ENCODE results near the gene TMEM106C. TPM values are rescaled to one million over a fixed set of nuclear protein-coding genes. Genes with fewer than 3 reads are reported as not detected.

The TMEM106C gene
- total and polyA plus RNA-seq, 2 of the 13 experiments (the other 11 are each of a cell fraction or from before 2014, with no cell fraction given), result 132 to 192 TPM

DNA sequence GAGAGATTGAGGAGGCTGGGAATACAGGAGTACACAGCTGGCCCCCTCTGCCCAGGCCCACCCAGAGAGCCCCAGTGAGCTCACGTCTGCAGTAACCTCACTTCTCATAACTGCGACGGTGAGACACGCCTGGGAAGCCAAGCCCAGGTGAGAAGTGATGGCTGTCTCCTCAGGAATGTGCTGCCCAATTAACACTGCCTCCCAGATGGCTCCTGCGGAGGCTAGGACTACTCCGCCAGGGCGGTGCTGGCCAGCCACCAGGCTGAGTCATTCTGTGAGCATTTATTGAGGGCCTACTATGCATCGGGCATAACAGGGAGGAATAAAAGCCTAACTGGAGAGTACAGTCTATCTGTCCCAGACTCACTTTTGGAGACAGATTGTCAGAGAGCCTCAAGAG is 9.3 kb upstream of the TMEM106C start (continued):
- TF ChIP-seq, protein P1, sequence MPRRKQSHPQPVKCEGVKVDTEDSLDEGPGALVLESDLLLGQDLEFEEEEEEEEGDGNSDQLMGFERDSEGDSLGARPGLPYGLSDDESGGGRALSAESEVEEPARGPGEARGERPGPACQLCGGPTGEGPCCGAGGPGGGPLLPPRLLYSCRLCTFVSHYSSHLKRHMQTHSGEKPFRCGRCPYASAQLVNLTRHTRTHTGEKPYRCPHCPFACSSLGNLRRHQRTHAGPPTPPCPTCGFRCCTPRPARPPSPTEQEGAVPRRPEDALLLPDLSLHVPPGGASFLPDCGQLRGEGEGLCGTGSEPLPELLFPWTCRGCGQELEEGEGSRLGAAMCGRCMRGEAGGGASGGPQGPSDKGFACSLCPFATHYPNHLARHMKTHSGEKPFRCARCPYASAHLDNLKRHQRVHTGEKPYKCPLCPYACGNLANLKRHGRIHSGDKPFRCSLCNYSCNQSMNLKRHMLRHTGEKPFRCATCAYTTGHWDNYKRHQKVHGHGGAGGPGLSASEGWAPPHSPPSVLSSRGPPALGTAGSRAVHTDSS (CRISPR knock-in tag; conservative IDR thresholded peaks at IDR 0.05), result no peak
- TF ChIP-seq MAF1 (CRISPR knock-in tag; IDR thresholded peaks at IDR 0.05; ENCODE audit: borderline replicate concordance), result no peak
- no peak for TF ChIP-seq ZNF232 (CRISPR knock-in tag; IDR thresholded peaks at IDR 0.05; ENCODE audit: borderline replicate concordance)
- TF ChIP-seq, protein P2, sequence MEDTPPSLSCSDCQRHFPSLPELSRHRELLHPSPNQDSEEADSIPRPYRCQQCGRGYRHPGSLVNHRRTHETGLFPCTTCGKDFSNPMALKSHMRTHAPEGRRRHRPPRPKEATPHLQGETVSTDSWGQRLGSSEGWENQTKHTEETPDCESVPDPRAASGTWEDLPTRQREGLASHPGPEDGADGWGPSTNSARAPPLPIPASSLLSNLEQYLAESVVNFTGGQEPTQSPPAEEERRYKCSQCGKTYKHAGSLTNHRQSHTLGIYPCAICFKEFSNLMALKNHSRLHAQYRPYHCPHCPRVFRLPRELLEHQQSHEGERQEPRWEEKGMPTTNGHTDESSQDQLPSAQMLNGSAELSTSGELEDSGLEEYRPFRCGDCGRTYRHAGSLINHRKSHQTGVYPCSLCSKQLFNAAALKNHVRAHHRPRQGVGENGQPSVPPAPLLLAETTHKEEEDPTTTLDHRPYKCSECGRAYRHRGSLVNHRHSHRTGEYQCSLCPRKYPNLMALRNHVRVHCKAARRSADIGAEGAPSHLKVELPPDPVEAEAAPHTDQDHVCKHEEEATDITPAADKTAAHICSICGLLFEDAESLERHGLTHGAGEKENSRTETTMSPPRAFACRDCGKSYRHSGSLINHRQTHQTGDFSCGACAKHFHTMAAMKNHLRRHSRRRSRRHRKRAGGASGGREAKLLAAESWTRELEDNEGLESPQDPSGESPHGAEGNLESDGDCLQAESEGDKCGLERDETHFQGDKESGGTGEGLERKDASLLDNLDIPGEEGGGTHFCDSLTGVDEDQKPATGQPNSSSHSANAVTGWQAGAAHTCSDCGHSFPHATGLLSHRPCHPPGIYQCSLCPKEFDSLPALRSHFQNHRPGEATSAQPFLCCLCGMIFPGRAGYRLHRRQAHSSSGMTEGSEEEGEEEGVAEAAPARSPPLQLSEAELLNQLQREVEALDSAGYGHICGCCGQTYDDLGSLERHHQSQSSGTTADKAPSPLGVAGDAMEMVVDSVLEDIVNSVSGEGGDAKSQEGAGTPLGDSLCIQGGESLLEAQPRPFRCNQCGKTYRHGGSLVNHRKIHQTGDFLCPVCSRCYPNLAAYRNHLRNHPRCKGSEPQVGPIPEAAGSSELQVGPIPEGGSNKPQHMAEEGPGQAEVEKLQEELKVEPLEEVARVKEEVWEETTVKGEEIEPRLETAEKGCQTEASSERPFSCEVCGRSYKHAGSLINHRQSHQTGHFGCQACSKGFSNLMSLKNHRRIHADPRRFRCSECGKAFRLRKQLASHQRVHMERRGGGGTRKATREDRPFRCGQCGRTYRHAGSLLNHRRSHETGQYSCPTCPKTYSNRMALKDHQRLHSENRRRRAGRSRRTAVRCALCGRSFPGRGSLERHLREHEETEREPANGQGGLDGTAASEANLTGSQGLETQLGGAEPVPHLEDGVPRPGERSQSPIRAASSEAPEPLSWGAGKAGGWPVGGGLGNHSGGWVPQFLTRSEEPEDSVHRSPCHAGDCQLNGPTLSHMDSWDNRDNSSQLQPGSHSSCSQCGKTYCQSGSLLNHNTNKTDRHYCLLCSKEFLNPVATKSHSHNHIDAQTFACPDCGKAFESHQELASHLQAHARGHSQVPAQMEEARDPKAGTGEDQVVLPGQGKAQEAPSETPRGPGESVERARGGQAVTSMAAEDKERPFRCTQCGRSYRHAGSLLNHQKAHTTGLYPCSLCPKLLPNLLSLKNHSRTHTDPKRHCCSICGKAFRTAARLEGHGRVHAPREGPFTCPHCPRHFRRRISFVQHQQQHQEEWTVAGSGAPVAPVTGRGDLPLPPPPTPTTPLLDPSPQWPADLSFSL (CRISPR knock-in tag; IDR thresholded peaks at IDR 0.05), result no peak

Data from HepG2 (cell line).